HG03378 (cell line): ENCODE data around the gene RHOB.
"Not testable (repeated sequence)": the region's sequence is repeated elsewhere in the genome, so short reads cannot be mapped to it uniquely, and the experiment has no call there.

Experiments used
- ATAC-seq: cut with Tn5 transposase; IDR thresholded peaks from one replicate; pipeline ENCODE4 v1.9.1; 2021; ENCODE audit warnings: mild to moderate bottlenecking, moderate library complexity; ENCODE audit not compliant: unreplicated experiment

Gene RHOB

DNA sequence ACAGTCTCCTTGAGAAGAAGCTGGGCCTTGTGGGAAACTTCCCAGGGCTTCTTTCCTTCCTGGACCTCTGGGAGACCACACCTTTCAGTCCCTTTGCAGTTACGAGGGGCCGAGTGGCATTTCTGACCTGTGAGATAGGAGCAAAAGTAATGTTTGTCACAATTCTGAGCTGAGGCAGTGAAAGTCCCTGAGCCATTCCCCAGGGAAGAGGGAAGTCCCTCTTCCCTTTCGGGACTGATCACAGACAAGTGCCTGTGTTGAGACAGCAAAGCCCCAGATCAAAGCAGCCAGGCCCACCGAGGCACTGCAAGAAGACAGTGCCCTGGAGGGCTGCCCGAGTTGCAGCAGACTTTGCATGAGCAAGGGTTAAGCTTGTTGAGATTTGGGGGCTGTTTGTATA lies 41.9 kb downstream of the RHOB start:
- ATAC-seq = no peak

GRCh38 chr2:20490300-20491181 lies 43.7 kb downstream of the RHOB start:
- no peak for ATAC-seq

- no peak for ATAC-seq
Observed at GRCh38 chr2:20491739-20492531, 45.1 kb downstream of the RHOB start.

GRCh38 chr2:20493095-20493494 lies 46.2 kb downstream of the RHOB start:
- not testable (repeated sequence) for ATAC-seq

GRCh38 chr2:20494241-20494640 lies 47.4 kb downstream of the RHOB start:
- no peak for ATAC-seq

DNA sequence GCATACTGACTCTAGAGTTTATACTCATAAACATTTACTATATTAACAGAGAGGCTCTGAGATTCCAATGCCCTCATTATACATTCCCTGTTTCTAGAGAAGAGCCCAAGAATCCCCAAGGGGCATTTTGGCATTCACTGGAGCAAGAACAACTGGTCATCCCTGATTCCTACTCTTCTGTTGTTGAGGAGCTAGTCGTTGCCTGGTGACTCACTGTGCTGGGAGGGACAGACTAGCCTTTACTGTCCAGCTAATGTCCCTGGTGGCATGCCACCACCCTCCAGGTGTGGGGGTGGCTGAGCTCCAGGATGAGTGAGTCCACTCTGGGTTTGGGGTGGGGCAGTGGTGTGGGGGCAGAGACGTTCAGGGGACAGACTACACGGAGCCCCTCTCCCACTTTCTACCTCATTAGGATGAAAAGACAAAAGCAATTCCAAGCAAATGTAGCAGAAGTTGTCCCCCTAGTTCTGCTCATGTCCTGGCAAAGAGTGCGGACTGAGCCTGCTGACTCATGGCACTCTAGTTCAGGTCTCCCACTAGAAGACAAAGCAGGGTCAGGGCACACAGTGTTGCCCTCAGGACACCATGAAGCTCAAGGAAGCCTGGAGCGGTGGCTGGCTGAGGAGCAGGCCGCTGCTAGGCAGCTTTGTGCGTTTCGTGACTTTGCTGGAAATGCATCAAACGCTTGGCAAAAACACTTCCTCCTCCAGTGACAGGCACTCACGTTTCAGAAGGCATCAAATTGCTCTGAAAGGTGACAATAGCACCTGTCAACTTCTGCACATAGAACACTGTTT lies 49.4 kb downstream of the RHOB start:
- no peak for ATAC-seq

DNA sequence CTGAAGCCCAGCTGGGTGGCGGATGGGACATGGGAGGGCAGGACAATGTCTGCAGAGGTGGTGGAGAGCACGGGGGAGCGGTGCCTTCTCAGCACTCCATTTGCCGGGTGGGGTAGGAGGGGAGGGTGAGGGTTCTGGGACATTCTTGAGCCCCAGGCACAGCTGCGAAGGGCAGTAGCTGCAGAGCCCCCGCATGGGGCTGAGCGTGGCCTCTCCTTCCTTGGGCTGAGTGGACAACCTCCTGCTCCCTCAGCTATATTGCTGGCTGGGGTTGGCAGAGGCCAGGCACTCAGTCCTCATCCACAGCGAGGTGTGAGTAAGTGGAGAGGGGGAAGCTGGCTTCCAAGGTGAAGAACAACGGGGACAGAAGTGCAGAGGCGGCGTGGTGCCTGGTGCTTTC lies 50.1 kb downstream of the RHOB start:
- no peak for ATAC-seq
